Measurements from ENCODE around the gene TSPO.

The TSPO gene

GRCh38 chr22:43116932-43117331 is 34.4 kb upstream of the TSPO start:
- no peaks in the 10 kb centered on the region for H3F3A ChIP-seq (ENCODE audit: insufficient read depth, low read length)
- no peaks in the 10 kb centered on the region for H4K20me1 ChIP-seq (ENCODE audit: insufficient read depth, low read length)
- no peak for TF ChIP-seq CTCF (IDR thresholded peaks at IDR 0.05; ENCODE audit: low read length)
- no peak overlapping the region for H2AFZ ChIP-seq (ENCODE audit: low read length)
- H3K9ac ChIP-seq (ENCODE audit: low read length): no peak overlapping the region
- H3K4me3 ChIP-seq (ENCODE audit: low read length): no peak overlapping the region
- no peaks in the 10 kb centered on the region for H3K36me3 ChIP-seq (replicated peaks; ENCODE audit: insufficient read depth, low read length)
- no peaks in the 10 kb centered on the region for H3K4me1 ChIP-seq (ENCODE audit: low read length)
- H3K9me2 ChIP-seq (replicated peaks; ENCODE audit: insufficient read depth, low read length): no peaks in the 10 kb centered on the region
- no peaks in the 10 kb centered on the region for H3K79me2 ChIP-seq (ENCODE audit: low read length)
- H3K4me2 ChIP-seq (ENCODE audit: low read depth, low read length): no peak overlapping the region
- no peak for DNase-seq
- no peaks in the 10 kb centered on the region for H3K9me3 ChIP-seq (replicated peaks; ENCODE audit: insufficient read depth, low read length)
- peaks cover under 1% of the 10 kb centered on the region; the same call in 1 of the 2 replicates for H3K27me3 ChIP-seq (replicated peaks; ENCODE audit: insufficient read depth, low read length)
- no peak overlapping the region for H3K27ac ChIP-seq (ENCODE audit: low read length)

- H3K9ac ChIP-seq (ENCODE audit: low read length): no peak overlapping the region
- H3K27ac ChIP-seq (ENCODE audit: low read length): no peak overlapping the region
- no peak overlapping the region for H3K4me3 ChIP-seq (ENCODE audit: low read length)
- no peak for DNase-seq
- H3F3A ChIP-seq (ENCODE audit: insufficient read depth, low read length): no peaks in the 10 kb centered on the region
- no peaks in the 10 kb centered on the region for H3K27me3 ChIP-seq (replicated peaks; ENCODE audit: insufficient read depth, low read length)
- no peaks in the 10 kb centered on the region for H4K20me1 ChIP-seq (ENCODE audit: insufficient read depth, low read length)
- no peaks in the 10 kb centered on the region for H3K9me2 ChIP-seq (replicated peaks; ENCODE audit: insufficient read depth, low read length)
- H3K9me3 ChIP-seq (replicated peaks; ENCODE audit: insufficient read depth, low read length): no peaks in the 10 kb centered on the region
- H3K4me1 ChIP-seq (ENCODE audit: low read length): no peaks in the 10 kb centered on the region
- H3K79me2 ChIP-seq (ENCODE audit: low read length): no peaks in the 10 kb centered on the region
- no peak overlapping the region for H3K4me2 ChIP-seq (ENCODE audit: low read depth, low read length)
- no peak for TF ChIP-seq CTCF (IDR thresholded peaks at IDR 0.05; ENCODE audit: low read length)
- no peak for TF ChIP-seq EZH2 (optimal IDR thresholded peaks at IDR 0.05; ENCODE audit: low read depth, low read length)
- TF ChIP-seq EZH2phosphoT487 (IDR thresholded peaks at IDR 0.05; ENCODE audit: low read length): no peak
- H2AFZ ChIP-seq (ENCODE audit: low read length): no peak overlapping the region
- H3K36me3 ChIP-seq (replicated peaks; ENCODE audit: insufficient read depth, low read length): no peaks in the 10 kb centered on the region
These were observed 33.1 kb upstream of the TSPO start for GRCh38 chr22:43118024-43118849.

GRCh38 chr22:43118953-43119458 is 32.4 kb upstream of the TSPO start:
- DNase-seq: no peak
- H2AFZ ChIP-seq (ENCODE audit: low read length): no peak overlapping the region
- TF ChIP-seq EZH2 (optimal IDR thresholded peaks at IDR 0.05; ENCODE audit: low read depth, low read length) (no peak), EZH2phosphoT487 (IDR thresholded peaks at IDR 0.05; ENCODE audit: low read length) (no peak), CTCF (IDR thresholded peaks at IDR 0.05; ENCODE audit: low read length) (no peak)
- no peaks in the 10 kb centered on the region for H3K79me2 ChIP-seq (ENCODE audit: low read length)
- no peaks in the 10 kb centered on the region for H3K9me2 ChIP-seq (replicated peaks; ENCODE audit: insufficient read depth, low read length)
- no peaks in the 10 kb centered on the region for H3K36me3 ChIP-seq (replicated peaks; ENCODE audit: insufficient read depth, low read length)
- no peak overlapping the region for H3K9ac ChIP-seq (ENCODE audit: low read length)
- H3K4me2 ChIP-seq (ENCODE audit: low read depth, low read length): no peak overlapping the region
- no peaks in the 10 kb centered on the region for H3F3A ChIP-seq (ENCODE audit: insufficient read depth, low read length)
- H4K20me1 ChIP-seq (ENCODE audit: insufficient read depth, low read length): no peaks in the 10 kb centered on the region
- H3K9me3 ChIP-seq (replicated peaks; ENCODE audit: insufficient read depth, low read length): no peaks in the 10 kb centered on the region
- H3K4me3 ChIP-seq (ENCODE audit: low read length): no peak overlapping the region
- H3K4me1 ChIP-seq (ENCODE audit: low read length): no peaks in the 10 kb centered on the region
- no peak overlapping the region for H3K27ac ChIP-seq (ENCODE audit: low read length)
- no peaks in the 10 kb centered on the region for H3K27me3 ChIP-seq (replicated peaks; ENCODE audit: insufficient read depth, low read length)
